Tibial nerve (tissue), 4 donors: ENCODE data around the gene ARHGAP23. TPM values are rescaled to one million over a fixed set of nuclear protein-coding genes. Genes with fewer than 3 reads are reported as not detected.
A peak's percentile ranks its signal among the peaks of the same experiment; 100 is the strongest.

Source experiments
- DNase-seq, 2 donors: peaks; one replicate each; pipeline ENCODE4 v3.0.0-alpha.2; 2019; ENCODE audit warnings: low spot score in 2 of 2
- H3K27ac ChIP-seq, 4 donors: fragments of 200-600 bp; sonication (generic) in 3 of 4; one replicate each; pipeline ENCODE4 v1.5.1; 2017 to 2019; ENCODE audit warnings: mild to moderate bottlenecking in 1 of 4
- H3K27me3 ChIP-seq, 2 donors: fragments of 200-600 bp; sonication (generic) in 1 of 2; one replicate each; pipeline versions ENCODE4 v1.5.1 to v1.6.0; 2017 to 2019
- H3K36me3 ChIP-seq, 3 donors: fragments of 200-600 bp; sonication (generic); one replicate each; pipeline ENCODE4 v1.5.1; 2018 to 2019
- H3K4me1 ChIP-seq, 4 donors: fragments of 200-600 bp; sonication (generic) in 3 of 4; one replicate each; pipeline ENCODE4 v1.5.1; 2017 to 2019
- H3K4me3 ChIP-seq, 4 donors: fragments of 200-600 bp; sonication (generic) in 3 of 4; one replicate each; pipeline ENCODE4 v1.5.1; 2017 to 2019; ENCODE audit warnings: mild to moderate bottlenecking in 1 of 4, moderate library complexity in 1 of 4
- H3K9me3 ChIP-seq, 4 donors: fragments of 200-600 bp; sonication (generic) in 3 of 4; one replicate each; pipeline ENCODE4 v1.5.1; 2017 to 2019
- CTCF ChIP-seq, 5 experiments: fragments of 200-600 bp in 3 of 5; fragments of 450-650 bp in 2 of 5; sonication (generic) in 3 of 5; IDR thresholded peaks; one replicate each; pipeline ENCODE4 v1.5.1; 2016 to 2019; ENCODE audit warnings: antibody characterized with exemption in 5 of 5, mild to moderate bottlenecking in 3 of 5, moderate library complexity in 2 of 5
- EP300 ChIP-seq, 2 donors: sonication (generic); formaldehyde crosslinking; IDR thresholded peaks; one replicate each; pipeline ENCODE4 v1.6.1; 2017; ENCODE audit warnings: antibody characterized with exemption in 2 of 2, mild to moderate bottlenecking in 1 of 2
- POLR2A ChIP-seq, 2 donors: fragments of 450-650 bp; IDR thresholded peaks; one replicate each; pipeline ENCODE4 v1.6.1; 2017; ENCODE audit warnings: antibody characterized with exemption in 2 of 2, mild to moderate bottlenecking in 2 of 2, moderate library complexity in 2 of 2
- WGBS, 2 donors: methylation state at CpG; one replicate each; pipeline ENCODE4 v1.1.5; 2018; 5-methylcytosine and 5-hydroxymethylcytosine counted together
- total RNA-seq, 4 donors: library from RNA; depleted of rRNA; stranded (reverse); fragments of >200 nt; gene quantifications; one replicate each; pipeline ENCODE4 v1.1.0, GENCODE V29; 2016

Gene ARHGAP23
- total RNA-seq, 4 donors from 2014 or later = 41.0 to 80.7 (median 65.7) TPM

GRCh38 chr17:38421871-38422827 lies 6.1 kb upstream of the ARHGAP23 start:
- Histone ChIP-seq H3K36me3 (no peaks in the 10 kb centered on the region), H3K4me1 (peaks cover 0 to 91% (median 48%) of the 10 kb centered on the region in 4 donors), H3K4me3 (no peak overlapping the region), H3K27ac (peak overlapping the region in 3 of 4 donors; percentile 41 to 99 (median 94)), H3K9me3 (no peaks in the 10 kb centered on the region), H3K27me3 (peaks cover 0 to 25% of the 10 kb centered on the region in 2 donors)
- TF ChIP-seq CTCF (IDR thresholded peaks at IDR 0.05) = no peak
- no peak for TF ChIP-seq EP300 (IDR thresholded peaks at IDR 0.05)
- TF ChIP-seq POLR2A (IDR thresholded peaks at IDR 0.05) = no peak
- WGBS, 2 donors = 38 to 41% methylated on average over 17 of the region's 17 CpGs
- no peak for DNase-seq

DNA sequence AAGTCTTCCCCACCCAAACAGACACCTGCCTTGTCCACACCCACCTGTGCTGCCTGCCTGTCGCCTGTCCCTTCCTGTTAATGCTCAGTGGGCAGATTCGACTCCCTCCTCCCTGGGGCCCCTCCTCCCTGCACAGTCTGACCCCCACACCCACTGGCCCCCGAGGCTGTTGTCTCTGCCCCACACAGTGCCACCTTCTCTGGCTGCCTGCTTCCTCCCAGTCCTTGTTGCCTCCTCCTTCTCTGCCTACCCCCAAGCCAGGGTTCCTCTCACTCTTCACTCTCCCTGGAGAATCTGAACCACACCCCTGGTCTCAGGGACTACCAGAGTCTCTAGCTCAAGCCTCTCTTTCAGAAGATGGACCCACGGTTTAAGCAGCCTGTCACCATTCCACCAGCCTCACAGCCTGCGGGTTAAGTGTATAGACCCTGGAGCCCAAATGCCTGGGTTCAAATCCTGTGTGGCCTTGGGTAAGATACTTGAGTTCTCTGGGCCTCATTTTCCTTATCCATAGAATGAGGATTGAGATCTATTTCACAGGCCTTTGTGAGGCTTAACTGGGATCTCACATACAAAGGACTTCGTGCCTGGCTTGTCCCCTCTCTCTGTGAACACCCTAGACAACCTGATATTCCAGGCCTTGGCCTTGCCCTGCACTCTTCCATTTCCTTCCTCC lies 3.8 kb upstream of the ARHGAP23 start:
- WGBS, 2 donors = 63 to 70% methylated on average over 6 of the region's 6 CpGs
- peaks cover 0 to 82% (median 53%) of the 10 kb centered on the region in 4 donors for H3K4me1 ChIP-seq
- H3K36me3 ChIP-seq = no peaks in the 10 kb centered on the region
- H3K9me3 ChIP-seq = no peaks in the 10 kb centered on the region
- no peak for DNase-seq
- TF ChIP-seq EP300 (IDR thresholded peaks at IDR 0.05) (no peak), CTCF (IDR thresholded peaks at IDR 0.05) (no peak), POLR2A (IDR thresholded peaks at IDR 0.05) (no peak)
- H3K27ac ChIP-seq = peak overlapping the region in 3 of 4 donors; percentile 84 to 99 (median 94)
- H3K27me3 ChIP-seq = peaks cover 0 to 8% of the 10 kb centered on the region in 2 donors
- no peak overlapping the region for H3K4me3 ChIP-seq

- Histone ChIP-seq H3K9me3 (no peaks in the 10 kb centered on the region), H3K27me3 (peaks cover 0 to 2% of the 10 kb centered on the region in 2 donors), H3K4me1 (peaks cover 0 to 82% (median 55%) of the 10 kb centered on the region in 4 donors), H3K36me3 (no peaks in the 10 kb centered on the region), H3K4me3 (no peak overlapping the region), H3K27ac (peak overlapping the region; percentile 29 to 99 (median 89))
- WGBS, 2 donors = 53 to 60% methylated on average over 13 of the region's 13 CpGs
- TF ChIP-seq CTCF (IDR thresholded peaks at IDR 0.05) = no peak
- TF ChIP-seq EP300 (IDR thresholded peaks at IDR 0.05) = no peak
- no peak for TF ChIP-seq POLR2A (IDR thresholded peaks at IDR 0.05)
- no peak for DNase-seq
Measured at GRCh38 chr17:38425031-38425430, 3.2 kb upstream of the ARHGAP23 start.

DNA sequence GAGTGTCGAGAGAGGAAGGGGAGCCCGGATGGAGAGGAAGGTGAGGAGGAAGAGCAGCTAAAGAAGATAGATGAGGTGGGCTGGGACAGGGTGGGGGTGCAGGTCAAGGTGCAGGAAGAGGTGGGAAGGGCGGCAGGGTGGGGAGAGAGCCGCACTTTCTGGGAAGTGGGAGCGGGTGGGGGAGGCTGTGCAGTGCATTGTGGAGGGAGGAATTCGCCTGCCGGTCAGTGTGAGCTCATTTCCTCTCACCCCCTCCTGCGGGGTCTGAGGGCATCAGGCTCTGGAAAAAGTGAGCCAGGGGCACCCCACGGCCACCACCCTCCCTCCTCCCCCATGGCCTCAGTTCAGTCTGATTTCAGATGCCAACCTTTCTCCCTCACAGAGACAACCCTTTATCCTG lies 2.5 kb upstream of the ARHGAP23 start:
- Histone ChIP-seq H3K27ac (peak overlapping the region; percentile 8 to 99 (median 89)), H3K9me3 (no peaks in the 10 kb centered on the region), H3K4me1 (peaks cover 0 to 82% (median 57%) of the 10 kb centered on the region in 4 donors), H3K27me3 (no peaks in the 10 kb centered on the region), H3K4me3 (no peak overlapping the region), H3K36me3 (no peaks in the 10 kb centered on the region)
- TF ChIP-seq POLR2A (IDR thresholded peaks at IDR 0.05) (no peak), EP300 (IDR thresholded peaks at IDR 0.05) (peak in 1 of 2 donors; percentile 49), CTCF (IDR thresholded peaks at IDR 0.05) (no peak)
- no peak for DNase-seq
- WGBS, 2 donors = 28 to 34% methylated on average over 9 of the region's 9 CpGs
